Body of pancreas (tissue), 4 donors: Measurements from ENCODE around the gene TRAK1.

Experiments
- POLR2A ChIP-seq, 3 donors: fragments of 450-650 bp; IDR thresholded peaks; one replicate each; pipeline ENCODE4 v1.6.1; 2016; ENCODE audit warnings: antibody characterized with exemption in 3 of 3, mild to moderate bottlenecking in 2 of 3
- TF ChIP-seq, protein P1 (sequence below), 7 experiments: fragments of 450-650 bp in 4 of 7; fragments of 200-600 bp in 3 of 7; sonication (generic) in 3 of 7; IDR thresholded peaks; one replicate each; pipeline ENCODE4 v1.5.1; 2016 to 2019; ENCODE audit warnings: antibody characterized with exemption in 7 of 7

DNA sequence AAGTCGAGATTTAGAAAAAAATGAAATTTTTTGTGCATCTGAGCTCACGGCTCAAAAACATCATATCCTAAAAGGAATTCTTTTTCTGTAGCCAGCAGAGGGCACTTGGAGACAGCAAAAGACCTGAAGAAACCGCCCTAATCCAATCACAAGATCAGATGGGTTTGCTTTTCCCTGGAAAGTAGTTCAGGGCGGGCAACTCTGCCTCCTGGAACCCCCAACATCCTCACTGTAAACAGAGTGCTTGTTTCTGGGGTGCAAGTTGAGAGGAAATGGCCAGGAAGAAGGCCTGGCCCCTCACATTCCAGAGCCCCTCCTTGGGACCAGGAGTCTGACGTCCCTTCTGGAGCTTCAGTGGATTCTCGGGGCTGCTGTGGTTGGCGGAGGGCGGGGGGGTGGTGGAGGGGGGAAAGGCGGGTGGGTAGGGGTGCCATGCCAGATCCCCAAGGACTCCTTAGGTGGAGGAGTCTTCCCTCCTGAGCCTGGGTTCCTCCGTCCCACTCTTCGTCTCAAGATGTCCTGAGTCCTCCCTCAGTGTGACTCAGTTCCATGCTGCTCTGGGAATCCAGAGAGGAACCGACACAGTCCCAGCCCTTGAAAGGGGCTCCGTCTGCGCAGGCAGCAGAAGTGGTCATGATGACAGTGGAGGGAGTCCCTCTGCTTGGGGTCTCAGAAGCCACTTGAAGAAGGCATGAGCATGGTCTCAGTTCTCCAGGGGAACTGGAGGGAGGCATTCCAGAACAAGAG is 139.0 kb downstream of the TRAK1 start:
- TF ChIP-seq POLR2A (IDR thresholded peaks at IDR 0.05): no peak
- TF ChIP-seq, protein P1, sequence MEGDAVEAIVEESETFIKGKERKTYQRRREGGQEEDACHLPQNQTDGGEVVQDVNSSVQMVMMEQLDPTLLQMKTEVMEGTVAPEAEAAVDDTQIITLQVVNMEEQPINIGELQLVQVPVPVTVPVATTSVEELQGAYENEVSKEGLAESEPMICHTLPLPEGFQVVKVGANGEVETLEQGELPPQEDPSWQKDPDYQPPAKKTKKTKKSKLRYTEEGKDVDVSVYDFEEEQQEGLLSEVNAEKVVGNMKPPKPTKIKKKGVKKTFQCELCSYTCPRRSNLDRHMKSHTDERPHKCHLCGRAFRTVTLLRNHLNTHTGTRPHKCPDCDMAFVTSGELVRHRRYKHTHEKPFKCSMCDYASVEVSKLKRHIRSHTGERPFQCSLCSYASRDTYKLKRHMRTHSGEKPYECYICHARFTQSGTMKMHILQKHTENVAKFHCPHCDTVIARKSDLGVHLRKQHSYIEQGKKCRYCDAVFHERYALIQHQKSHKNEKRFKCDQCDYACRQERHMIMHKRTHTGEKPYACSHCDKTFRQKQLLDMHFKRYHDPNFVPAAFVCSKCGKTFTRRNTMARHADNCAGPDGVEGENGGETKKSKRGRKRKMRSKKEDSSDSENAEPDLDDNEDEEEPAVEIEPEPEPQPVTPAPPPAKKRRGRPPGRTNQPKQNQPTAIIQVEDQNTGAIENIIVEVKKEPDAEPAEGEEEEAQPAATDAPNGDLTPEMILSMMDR (IDR thresholded peaks at IDR 0.05): peak in 6 of 7 experiments; percentile 21 to 58 (median 48)
